ENCODE measurements around the gene CD81. TPM values are rescaled to one million over a fixed set of nuclear protein-coding genes. Genes with fewer than 3 reads are reported as not detected.
A peak's percentile ranks its signal among the peaks of the same experiment; 100 is the strongest.

CD81 gene
- total and polyA plus RNA-seq, 10 of the 15 experiments (the other 5 are each of a cell fraction or from before 2014, with no cell fraction given) = 2.0 to 145 (median 57.2) TPM

DNA sequence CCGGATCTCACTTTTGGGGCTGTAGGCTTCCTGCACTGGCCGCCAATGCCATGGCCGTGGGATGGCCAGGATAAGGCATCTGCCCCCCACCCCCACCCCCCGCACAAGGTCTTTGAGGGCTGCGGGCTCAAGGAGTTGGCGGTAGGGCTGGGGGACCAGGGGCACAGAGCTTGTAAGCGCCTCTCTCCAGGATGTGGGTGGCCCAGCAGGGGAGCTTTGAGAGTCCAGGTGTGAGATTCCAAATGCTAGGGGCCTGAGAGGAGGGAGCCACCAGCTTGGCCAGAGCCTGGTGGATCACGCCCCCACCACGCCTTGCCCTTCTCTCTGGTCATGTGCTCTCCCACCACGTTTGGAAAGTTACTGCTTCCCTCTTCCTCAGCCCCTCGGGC is 5.0 kb downstream of the CD81 start:
- Histone ChIP-seq H3K36me3 (ENCODE audit: control insufficient read depth in 2 of 2, insufficient read depth in 2 of 2, low read length in 1 of 2) (no peaks in the 10 kb centered on the region; a peak in 2 of 4 replicates), H3K4me2 (ENCODE audit: control insufficient read depth, insufficient read depth) (peak overlapping the region; percentile 96), H3K79me2 (ENCODE audit: control insufficient read depth, insufficient read depth, low read length) (peaks cover 88% of the 10 kb centered on the region), H3K27ac (ENCODE audit: control insufficient read depth, insufficient read depth) (no peak overlapping the region; the same call in 1 of the 2 replicates), H4K20me1 (ENCODE audit: control insufficient read depth, insufficient read depth) (peaks cover 2% of the 10 kb centered on the region), H3K4me3 (peak overlapping the region; percentile 36; the same call in 1 of the 2 replicates), H3K9ac (ENCODE audit: control insufficient read depth, insufficient read depth, low read length) (no peak overlapping the region), H3K4me1 (ENCODE audit: control insufficient read depth, insufficient read depth, low read length) (peaks cover 69% of the 10 kb centered on the region), H2AFZ (ENCODE audit: control insufficient read depth, low read depth, low read length) (no peak overlapping the region), H3K9me3 (replicated peaks; ENCODE audit: control insufficient read depth, insufficient read depth, low read length) (no peaks in the 10 kb centered on the region; the same call in 2 of the 3 replicates), H3K27me3 (replicated peaks in 1 of 2; ENCODE audit: control insufficient read depth in 2 of 2, insufficient read depth in 2 of 2, low read length in 1 of 2) (no peaks in the 10 kb centered on the region)
- POLR2A ChIA-PET = interaction anchor here (0.6 kb wide), 1 partner anchor 506 kb away, joined by 3 read pairs; no protein-coding TSS in a partner anchor
- BruUV-seq (replicated peaks) = no TSS peak
- 43% methylated on average over 10 of the region's 11 CpGs for WGBS (ENCODE audit: insufficient coverage, insufficient replicate concordance, low lambda C conversion rate, missing lambda C conversion rate)
- RAD21 ChIA-PET (ENCODE audit: unreplicated experiment) = interaction anchor here (1.4 to 2.4 kb wide), 2 partner anchors 18 to 77 kb away, joined by 4 to 6 read pairs; partner anchors contain the start of gene TSSC4
- CTCF ChIA-PET = no interaction called here
- FAIRE-seq = no peak
- ATAC-seq = no peak
- intact Hi-C loops (cut with micrococcal nuclease; ENCODE audit: unreplicated experiment) = loop anchor here (5.0 kb wide), 1 partner anchor 530 kb away; the partner anchor contains the start of gene LSP1
- no peak for DNase-seq (ENCODE audit: low read depth, low spot score)
- SMC1A ChIA-PET (ENCODE audit: uncharacterized antibody, unreplicated experiment) = interaction anchor here (1.7 kb wide), 1 partner anchor 18 kb away, joined by 6 read pairs; the partner anchor contains the start of gene TSSC4
- in situ Hi-C loops (cut with MboI) = loop anchor here (5.0 to 25.0 kb wide), 2 partner anchors 530 to 1570 kb away; partner anchors contain the start of genes LSP1, PIDD1, PNPLA2 and RPLP2
- TF ChIP-seq, protein P1, sequence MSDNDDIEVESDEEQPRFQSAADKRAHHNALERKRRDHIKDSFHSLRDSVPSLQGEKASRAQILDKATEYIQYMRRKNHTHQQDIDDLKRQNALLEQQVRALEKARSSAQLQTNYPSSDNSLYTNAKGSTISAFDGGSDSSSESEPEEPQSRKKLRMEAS (IDR thresholded peaks at IDR 0.05; ENCODE audit: low read depth, low read length) = no peak
- TF ChIP-seq EED (IDR thresholded peaks at IDR 0.05; ENCODE audit: low read depth) (no peak), MXI1 (IDR thresholded peaks at IDR 0.05; ENCODE audit: low read depth, low read length) (no peak), PAX8 (IDR thresholded peaks at IDR 0.05) (no peak), KDM1A (IDR thresholded peaks at IDR 0.05; ENCODE audit: borderline replicate concordance) (no peak), BRCA1 (IDR thresholded peaks at IDR 0.05; ENCODE audit: low read depth, low read length) (no peak), STAT1 (conservative IDR thresholded peaks at IDR 0.05) (no peak), MTA3 (IDR thresholded peaks at IDR 0.05; ENCODE audit: borderline replicate concordance, low read length) (no peak), CHD4 (IDR thresholded peaks at IDR 0.05) (no peak), TAF1 (IDR thresholded peaks at IDR 0.05; ENCODE audit: borderline replicate concordance, low read depth, low read length) (no peak), IKZF1 (conservative IDR thresholded peaks at IDR 0.05) (no peak), MTA2 (IDR thresholded peaks at IDR 0.05; ENCODE audit: low read depth) (no peak), TCF3 (IDR thresholded peaks at IDR 0.05; ENCODE audit: borderline replicate concordance, insufficient read depth, low read depth, low read length) (no peak), ZNF274 (IDR thresholded peaks at IDR 0.05; ENCODE audit: insufficient read depth, insufficient read length) (no peak)
- TF ChIP-seq, protein P2, sequence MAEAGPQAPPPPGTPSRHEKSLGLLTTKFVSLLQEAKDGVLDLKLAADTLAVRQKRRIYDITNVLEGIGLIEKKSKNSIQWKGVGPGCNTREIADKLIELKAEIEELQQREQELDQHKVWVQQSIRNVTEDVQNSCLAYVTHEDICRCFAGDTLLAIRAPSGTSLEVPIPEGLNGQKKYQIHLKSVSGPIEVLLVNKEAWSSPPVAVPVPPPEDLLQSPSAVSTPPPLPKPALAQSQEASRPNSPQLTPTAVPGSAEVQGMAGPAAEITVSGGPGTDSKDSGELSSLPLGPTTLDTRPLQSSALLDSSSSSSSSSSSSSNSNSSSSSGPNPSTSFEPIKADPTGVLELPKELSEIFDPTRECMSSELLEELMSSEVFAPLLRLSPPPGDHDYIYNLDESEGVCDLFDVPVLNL (IDR thresholded peaks at IDR 0.05; ENCODE audit: low read depth, low read length) = no peak
- TF ChIP-seq, protein P3, sequence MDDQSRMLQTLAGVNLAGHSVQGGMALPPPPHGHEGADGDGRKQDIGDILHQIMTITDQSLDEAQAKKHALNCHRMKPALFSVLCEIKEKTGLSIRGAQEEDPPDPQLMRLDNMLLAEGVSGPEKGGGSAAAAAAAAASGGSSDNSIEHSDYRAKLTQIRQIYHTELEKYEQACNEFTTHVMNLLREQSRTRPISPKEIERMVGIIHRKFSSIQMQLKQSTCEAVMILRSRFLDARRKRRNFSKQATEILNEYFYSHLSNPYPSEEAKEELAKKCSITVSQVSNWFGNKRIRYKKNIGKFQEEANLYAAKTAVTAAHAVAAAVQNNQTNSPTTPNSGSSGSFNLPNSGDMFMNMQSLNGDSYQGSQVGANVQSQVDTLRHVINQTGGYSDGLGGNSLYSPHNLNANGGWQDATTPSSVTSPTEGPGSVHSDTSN (IDR thresholded peaks at IDR 0.05; ENCODE audit: insufficient replicate concordance, low read depth, low read length) = no peak
- TF ChIP-seq, protein P4, sequence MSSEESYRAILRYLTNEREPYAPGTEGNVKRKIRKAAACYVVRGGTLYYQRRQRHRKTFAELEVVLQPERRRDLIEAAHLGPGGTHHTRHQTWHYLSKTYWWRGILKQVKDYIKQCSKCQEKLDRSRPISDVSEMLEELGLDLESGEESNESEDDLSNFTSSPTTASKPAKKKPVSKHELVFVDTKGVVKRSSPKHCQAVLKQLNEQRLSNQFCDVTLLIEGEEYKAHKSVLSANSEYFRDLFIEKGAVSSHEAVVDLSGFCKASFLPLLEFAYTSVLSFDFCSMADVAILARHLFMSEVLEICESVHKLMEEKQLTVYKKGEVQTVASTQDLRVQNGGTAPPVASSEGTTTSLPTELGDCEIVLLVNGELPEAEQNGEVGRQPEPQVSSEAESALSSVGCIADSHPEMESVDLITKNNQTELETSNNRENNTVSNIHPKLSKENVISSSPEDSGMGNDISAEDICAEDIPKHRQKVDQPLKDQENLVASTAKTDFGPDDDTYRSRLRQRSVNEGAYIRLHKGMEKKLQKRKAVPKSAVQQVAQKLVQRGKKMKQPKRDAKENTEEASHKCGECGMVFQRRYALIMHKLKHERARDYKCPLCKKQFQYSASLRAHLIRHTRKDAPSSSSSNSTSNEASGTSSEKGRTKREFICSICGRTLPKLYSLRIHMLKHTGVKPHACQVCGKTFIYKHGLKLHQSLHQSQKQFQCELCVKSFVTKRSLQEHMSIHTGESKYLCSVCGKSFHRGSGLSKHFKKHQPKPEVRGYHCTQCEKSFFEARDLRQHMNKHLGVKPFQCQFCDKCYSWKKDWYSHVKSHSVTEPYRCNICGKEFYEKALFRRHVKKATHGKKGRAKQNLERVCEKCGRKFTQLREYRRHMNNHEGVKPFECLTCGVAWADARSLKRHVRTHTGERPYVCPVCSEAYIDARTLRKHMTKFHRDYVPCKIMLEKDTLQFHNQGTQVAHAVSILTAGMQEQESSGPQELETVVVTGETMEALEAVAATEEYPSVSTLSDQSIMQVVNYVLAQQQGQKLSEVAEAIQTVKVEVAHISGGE (CRISPR knock-in tag; IDR thresholded peaks at IDR 0.05) = no peak
- TF ChIP-seq, protein P5, sequence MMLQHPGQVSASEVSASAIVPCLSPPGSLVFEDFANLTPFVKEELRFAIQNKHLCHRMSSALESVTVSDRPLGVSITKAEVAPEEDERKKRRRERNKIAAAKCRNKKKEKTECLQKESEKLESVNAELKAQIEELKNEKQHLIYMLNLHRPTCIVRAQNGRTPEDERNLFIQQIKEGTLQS (IDR thresholded peaks at IDR 0.05; ENCODE audit: borderline replicate concordance, extremely low read depth, low read depth, low read length) = no peak

Data from GM12878 (cell line).